Choroid plexus epithelial cell (primary cell): ENCODE measurements around the gene CSRP2.
A peak's percentile ranks its signal among the peaks of the same experiment; 100 is the strongest.

Source experiments
- DNase-seq: peaks from one replicate; pipeline ENCODE4 v3.0.0-alpha.2; 2010; ENCODE audit warnings: low read depth
- H3K4me3 ChIP-seq: 2 replicates; pipeline ENCODE4 v1.5.1; 2011; ENCODE audit warnings: low read depth, mild to moderate bottlenecking, control low read depth, low read length, moderate library complexity
- CTCF ChIP-seq: conservative IDR thresholded peaks from 2 replicates; pipeline ENCODE4 v1.5.1; 2011; ENCODE audit warnings: low read depth, mild to moderate bottlenecking, control low read depth, inconsistent platforms, low read length, moderate library complexity

Gene CSRP2

GRCh38 chr12:76878899-76879709 is at the start of gene CSRP2:
TSS of gene CSRP2 (minus strand) at chr12:76879019. CDS start at chr12:76866260, 12,759 bp downstream.
- H3K4me3 ChIP-seq = peak within 1 kb of the TSS; percentile 76
- TF ChIP-seq CTCF = peak; percentile 51
- DNase-seq = peak; percentile 74

- no peak overlapping the region for H3K4me3 ChIP-seq
- DNase-seq = peak; percentile 69
- TF ChIP-seq CTCF = peak; percentile 87
Observed at GRCh38 chr12:76927170-76927784, 48.5 kb upstream of the CSRP2 start.

DNA sequence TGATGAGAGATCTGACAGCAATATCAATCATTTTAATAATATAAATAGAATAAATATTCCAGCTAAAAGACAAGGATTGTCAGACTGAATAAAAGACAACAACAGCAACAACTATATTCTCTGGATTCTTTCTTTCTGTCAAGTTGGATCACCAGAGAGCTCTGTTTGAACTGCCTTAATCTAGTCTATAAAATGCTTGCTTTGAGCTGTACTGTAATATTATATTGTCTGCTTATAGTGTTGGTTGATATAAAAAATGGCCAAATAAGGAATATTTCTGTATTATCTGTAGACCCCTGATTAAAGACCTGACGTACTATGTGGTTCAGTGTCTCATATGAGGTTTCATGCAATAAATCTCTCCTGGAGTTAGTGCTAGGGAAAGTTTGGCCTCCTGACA is 46.3 kb upstream of the CSRP2 start:
- H3K4me3 ChIP-seq = no peak overlapping the region
- no peak for TF ChIP-seq CTCF
- no peak for DNase-seq

GRCh38 chr12:76922866-76923265 is 44.0 kb upstream of the CSRP2 start:
- TF ChIP-seq CTCF = no peak
- no peak overlapping the region for H3K4me3 ChIP-seq
- no peak for DNase-seq

DNA sequence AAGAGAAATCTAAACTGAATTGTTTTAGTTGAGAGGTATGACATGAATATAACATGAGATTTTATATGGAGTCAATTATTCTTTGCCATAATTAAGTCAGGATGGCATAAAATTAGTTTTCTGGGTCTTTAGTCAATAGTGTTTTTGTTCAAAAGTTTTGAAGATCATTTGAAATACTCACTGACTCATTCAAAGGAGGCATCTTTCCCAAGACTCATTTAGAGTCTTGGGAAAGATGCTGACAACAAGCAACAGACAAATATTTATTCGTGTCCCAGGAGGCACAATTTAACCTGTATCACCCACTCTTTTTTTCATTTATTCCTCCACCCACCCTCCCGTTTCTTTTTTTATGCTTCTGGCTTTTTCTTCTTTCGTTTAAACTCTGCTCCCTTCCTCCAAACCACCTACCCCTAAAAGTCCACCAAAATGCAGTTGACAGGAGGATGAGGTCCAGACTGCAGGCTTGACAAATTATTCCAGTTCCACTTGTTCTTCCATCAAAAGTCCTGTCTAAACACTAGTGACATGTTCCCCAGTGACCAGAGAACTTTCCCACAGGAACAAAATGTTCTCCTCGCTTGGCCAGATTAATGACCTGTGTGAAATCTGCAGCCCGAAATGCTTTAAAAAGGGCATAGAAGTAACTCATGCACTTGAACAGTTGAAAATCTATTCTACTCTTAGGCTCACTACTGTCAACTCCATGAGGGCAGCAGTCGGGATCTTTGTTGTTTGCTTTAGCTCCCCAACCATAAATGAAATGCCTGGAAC is 43.3 kb upstream of the CSRP2 start:
- H3K4me3 ChIP-seq = no peak overlapping the region
- no peak for TF ChIP-seq CTCF
- DNase-seq = no peak

DNA sequence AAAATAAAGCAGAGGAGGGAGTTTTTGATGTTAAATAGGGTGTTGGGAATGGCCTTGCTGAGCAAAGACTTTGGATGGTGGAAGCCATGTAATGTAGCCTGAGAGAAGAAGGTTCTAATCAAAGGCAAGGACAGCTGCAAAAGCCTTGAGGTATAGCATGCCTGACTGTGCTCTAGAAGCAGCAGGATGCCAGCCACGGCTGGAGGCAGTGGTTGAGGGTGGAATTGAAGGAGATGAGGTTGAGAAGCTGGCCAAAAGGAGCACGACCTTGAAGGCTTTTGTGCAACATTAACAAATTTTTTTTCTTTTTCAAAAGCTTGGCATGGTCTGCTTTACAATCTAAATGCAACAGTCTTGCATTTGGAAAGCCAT is 42.3 kb upstream of the CSRP2 start:
- H3K4me3 ChIP-seq = no peak overlapping the region
- no peak for TF ChIP-seq CTCF
- no peak for DNase-seq
